MM.1S (cell line): Measurements from ENCODE around the gene ARHGAP44.

ENCODE experiments used
- DNase-seq: peaks from one replicate; pipeline ENCODE4 v3.0.0-alpha.2; 2015
- H2AFZ ChIP-seq: fragments of 300-600 bp; sonication (generic); 2 replicates; pipeline ENCODE4 v1.6.0; 2016; ENCODE audit warnings: antibody characterized with exemption, low read length
- H3F3A ChIP-seq: fragments of 300-600 bp; sonication (generic); 2 replicates; pipeline ENCODE4 v1.6.1; 2016; ENCODE audit warnings: mild to moderate bottlenecking, antibody characterized with exemption, low read length, moderate library complexity, mixed read lengths; ENCODE audit not compliant: insufficient read depth
- H3K27ac ChIP-seq: fragments of 300-600 bp; sonication (generic); 2 replicates; pipeline ENCODE4 v1.5.1; 2016; ENCODE audit warnings: mild to moderate bottlenecking, low read length
- H3K27me3 ChIP-seq: fragments of 300-600 bp; sonication (generic); replicated peaks from 2 replicates; pipeline ENCODE4 v1.6.0; 2016; ENCODE audit warnings: low read length; ENCODE audit not compliant: insufficient read depth
- H3K36me3 ChIP-seq: fragments of 300-600 bp; sonication (generic); replicated peaks from 2 replicates; pipeline ENCODE4 v1.6.1; 2016; ENCODE audit warnings: mild to moderate bottlenecking, low read length, mixed read lengths; ENCODE audit not compliant: insufficient read depth
- H3K4me1 ChIP-seq: fragments of 300-600 bp; sonication (generic); 2 replicates; pipeline ENCODE4 v1.6.1; 2016; ENCODE audit warnings: low read length, mixed read lengths
- H3K4me2 ChIP-seq: fragments of 300-600 bp; sonication (generic); 2 replicates; pipeline ENCODE4 v1.6.0; 2016; ENCODE audit warnings: low read depth, low read length
- H3K4me3 ChIP-seq: fragments of 300-600 bp; sonication (generic); 2 replicates; pipeline ENCODE4 v1.5.1; 2016; ENCODE audit warnings: low read length, mixed read lengths
- H3K79me2 ChIP-seq: fragments of 300-600 bp; sonication (generic); 2 replicates; pipeline ENCODE4 v1.6.1; 2016; ENCODE audit warnings: mixed run types, low read length, mixed read lengths
- H3K9ac ChIP-seq: fragments of 300-600 bp; sonication (generic); 2 replicates; pipeline ENCODE4 v1.6.1; 2016; ENCODE audit warnings: low read length, mixed read lengths
- H3K9me2 ChIP-seq: fragments of 300-600 bp; sonication (generic); replicated peaks from 2 replicates; pipeline ENCODE4 v1.6.1; 2016; ENCODE audit warnings: mild to moderate bottlenecking, low read length, mixed read lengths; ENCODE audit not compliant: insufficient read depth
- H3K9me3 ChIP-seq: fragments of 300-600 bp; sonication (generic); replicated peaks from 2 replicates; pipeline ENCODE4 v1.6.1; 2016; ENCODE audit warnings: mild to moderate bottlenecking, low read length, mixed read lengths; ENCODE audit not compliant: insufficient read depth
- H4K20me1 ChIP-seq: fragments of 300-600 bp; sonication (generic); 2 replicates; pipeline ENCODE4 v1.6.1; 2016; ENCODE audit warnings: mild to moderate bottlenecking, low read length, moderate library complexity, mixed read lengths; ENCODE audit not compliant: insufficient read depth
- CTCF ChIP-seq: fragments of 300-600 bp; sonication (generic); IDR thresholded peaks from 2 replicates; pipeline ENCODE4 v1.5.1; 2016; ENCODE audit warnings: antibody characterized with exemption, low read length, mixed read lengths
- EZH2 ChIP-seq: fragments of 300-600 bp; sonication (generic); optimal IDR thresholded peaks from 2 replicates; pipeline ENCODE3; 2017; ENCODE audit warnings: low read depth, mild to moderate bottlenecking, antibody characterized with exemption, low read length, mixed read lengths
- EZH2phosphoT487 ChIP-seq: fragments of 300-600 bp; sonication (generic); IDR thresholded peaks from 2 replicates; pipeline ENCODE4 v1.6.1; 2018; ENCODE audit warnings: antibody characterized with exemption, low read length

ARHGAP44 gene

GRCh38 chr17:12964162-12964561 is 174.9 kb downstream of the ARHGAP44 start:
- H3K9me2 ChIP-seq, result no peaks in the 10 kb centered on the region
- no peaks in the 10 kb centered on the region for H3K27me3 ChIP-seq
- no peaks in the 10 kb centered on the region for H3F3A ChIP-seq
- H3K79me2 ChIP-seq, result no peaks in the 10 kb centered on the region
- TF ChIP-seq CTCF (no peak), EZH2phosphoT487 (no peak), EZH2 (no peak)
- no peak overlapping the region for H3K4me2 ChIP-seq
- H3K9ac ChIP-seq, result no peak overlapping the region
- DNase-seq, result no peak
- no peak overlapping the region for H3K27ac ChIP-seq
- H3K4me3 ChIP-seq, result no peak overlapping the region
- H3K4me1 ChIP-seq, result no peaks in the 10 kb centered on the region
- no peaks in the 10 kb centered on the region for H3K36me3 ChIP-seq
- no peaks in the 10 kb centered on the region for H4K20me1 ChIP-seq
- no peak overlapping the region for H2AFZ ChIP-seq
- no peaks in the 10 kb centered on the region for H3K9me3 ChIP-seq

GRCh38 chr17:12964840-12965239 is 175.5 kb downstream of the ARHGAP44 start:
- Histone ChIP-seq H2AFZ (no peak overlapping the region), H3K4me2 (no peak overlapping the region), H3K36me3 (no peaks in the 10 kb centered on the region), H3K9ac (no peak overlapping the region), H3K27ac (no peak overlapping the region), H3K4me3 (no peak overlapping the region), H3K9me3 (no peaks in the 10 kb centered on the region), H3K79me2 (no peaks in the 10 kb centered on the region), H3K4me1 (no peaks in the 10 kb centered on the region), H3K9me2 (no peaks in the 10 kb centered on the region), H3F3A (no peaks in the 10 kb centered on the region), H4K20me1 (no peaks in the 10 kb centered on the region), H3K27me3 (no peaks in the 10 kb centered on the region)
- DNase-seq, result no peak
- TF ChIP-seq EZH2phosphoT487 (no peak), CTCF (no peak), EZH2 (no peak)

GRCh38 chr17:12965988-12966387 is 176.7 kb downstream of the ARHGAP44 start:
- no peak for DNase-seq
- no peak overlapping the region for H3K4me2 ChIP-seq
- no peak overlapping the region for H3K9ac ChIP-seq
- no peaks in the 10 kb centered on the region for H3K4me1 ChIP-seq
- H3K9me3 ChIP-seq, result no peaks in the 10 kb centered on the region
- no peak overlapping the region for H3K4me3 ChIP-seq
- H3K9me2 ChIP-seq, result no peaks in the 10 kb centered on the region
- TF ChIP-seq EZH2phosphoT487 (no peak), EZH2 (no peak), CTCF (no peak)
- H3K27me3 ChIP-seq, result no peaks in the 10 kb centered on the region
- no peak overlapping the region for H3K27ac ChIP-seq
- no peak overlapping the region for H2AFZ ChIP-seq
- H4K20me1 ChIP-seq, result no peaks in the 10 kb centered on the region
- H3K79me2 ChIP-seq, result no peaks in the 10 kb centered on the region
- H3F3A ChIP-seq, result no peaks in the 10 kb centered on the region
- H3K36me3 ChIP-seq, result no peaks in the 10 kb centered on the region

GRCh38 chr17:12966413-12966812 is 177.1 kb downstream of the ARHGAP44 start:
- H3K9ac ChIP-seq, result no peak overlapping the region
- TF ChIP-seq EZH2 (no peak), EZH2phosphoT487 (no peak), CTCF (no peak)
- no peak overlapping the region for H3K4me3 ChIP-seq
- H3K36me3 ChIP-seq, result no peaks in the 10 kb centered on the region
- no peaks in the 10 kb centered on the region for H3K9me2 ChIP-seq
- H4K20me1 ChIP-seq, result no peaks in the 10 kb centered on the region
- no peaks in the 10 kb centered on the region for H3K27me3 ChIP-seq
- DNase-seq, result no peak
- H3K4me2 ChIP-seq, result no peak overlapping the region
- H3F3A ChIP-seq, result no peaks in the 10 kb centered on the region
- no peaks in the 10 kb centered on the region for H3K79me2 ChIP-seq
- H3K4me1 ChIP-seq, result no peaks in the 10 kb centered on the region
- no peaks in the 10 kb centered on the region for H3K9me3 ChIP-seq
- no peak overlapping the region for H3K27ac ChIP-seq
- H2AFZ ChIP-seq, result no peak overlapping the region
